A549 (cell line): Measurements from ENCODE around the gene ARL2. TPM values are rescaled to one million over a fixed set of nuclear protein-coding genes. Genes with fewer than 3 reads are reported as not detected.

ENCODE experiments used
- ATAC-seq, 2 experiments: fragments of 200-7000 bp in 1 of 2; fragments of >200 bp in 1 of 2; cut with Nextera tagmentation in 1 of 2; cut with Tn5 transposase in 1 of 2; 3 replicates each; pipeline versions ENCODE4 v1.8.0 to v1.9.1; 2018 to 2020; ENCODE audit warnings: mild to moderate bottlenecking in 1 of 2, moderate library complexity in 1 of 2
- CTCF ChIA-PET: fragments of 300-600 bp; sonication (Branson Sonifier 250); formaldehyde crosslinking; extraction: SDS; loops from one replicate; lab custom pipeline; 2021; ENCODE audit warnings: antibody characterized with exemption, inconsistent platforms; lab: Yijun Ruan, JAX
- POLR2A ChIA-PET: fragments of 350-600 bp; formaldehyde crosslinking; extraction: SDS; loops from one replicate; lab custom pipeline; 2021; ENCODE audit warnings: antibody characterized with exemption, inconsistent platforms; lab: Yijun Ruan, JAX
- DNase-seq, 2 experiments: peaks; one replicate each; pipeline versions ENCODE4 v3.0.0 to v3.0.0-alpha.2; 2011 to 2016; ENCODE audit warnings: low read depth in 1 of 2, low spot score in 1 of 2
- FAIRE-seq: peaks from 2 replicates; lab custom pipeline; 2011; peaks lifted over from hg19 to GRCh38; lab: Jason Lieb, UNC
- H3K27ac ChIP-seq, 2 experiments: fragments of >200 bp; sonication (Bioruptor Twin); formaldehyde crosslinking; 3 replicates each; pipeline ENCODE4 v1.5.1; 2016 to 2017
- H3K4me1 ChIP-seq: fragments of >200 bp; sonication (Bioruptor Twin); formaldehyde crosslinking; 3 replicates; pipeline ENCODE4 v1.6.1; 2016
- H3K4me2 ChIP-seq: fragments of >200 bp; sonication (Bioruptor Twin); formaldehyde crosslinking; 3 replicates; pipeline ENCODE4 v1.6.1; 2016
- H3K4me3 ChIP-seq: fragments of >200 bp; sonication (Bioruptor Twin); formaldehyde crosslinking; 3 replicates; pipeline ENCODE4 v1.5.1; 2016
- H3K9me3 ChIP-seq: fragments of >200 bp; sonication (Bioruptor Twin); formaldehyde crosslinking; 3 replicates; pipeline ENCODE4 v1.6.1; 2016
- CHD2 ChIP-seq: fragments of 150-350 bp; IDR thresholded peaks from 2 replicates; pipeline ENCODE4 v1.6.1; 2014; ENCODE audit warnings: low read length; ENCODE audit not compliant: partially characterized antibody
- NR3C1 ChIP-seq: fragments of >200 bp; sonication (Bioruptor Twin); formaldehyde crosslinking; IDR thresholded peaks from 3 replicates; pipeline ENCODE4 v1.6.1; 2017
- ZSCAN20 ChIP-seq: fragments of 250-450 bp; sonication (Bioruptor Pico); IDR thresholded peaks from 2 replicates; pipeline ENCODE4 v1.8.0; 2022; ENCODE audit warnings: mild to moderate bottlenecking, moderate library complexity
- WGBS: methylation state at CpG from one replicate; pipeline ENCODE4 v1.1.6; 2017; ENCODE audit errors: missing lambda C conversion rate; 5-methylcytosine and 5-hydroxymethylcytosine counted together
- polyA plus RNA-seq, 4 experiments: library from polyadenylated mRNA; depleted of rRNA in 3 of 4; stranded (reverse); fragments of >200 nt; fragmentation: RNase III in 1 of 4; extraction: RNeasy Plus Mini Kit Qiagen cat#74134 plus additional on column Dnase treatment in 1 of 4; gene quantifications; 2 replicates in 3 of 4; 3 replicates in 1 of 4; pipeline ENCODE4 v1.2.3, GENCODE V29; 2011 to 2017
- TF ChIP-seq, protein P1 (sequence below): IDR thresholded peaks from 2 replicates; pipeline ENCODE4 v1.6.1; 2012; ENCODE audit warnings: low read depth, borderline replicate concordance
- TF ChIP-seq, protein P2 (sequence below): fragments of >200 bp; sonication (Bioruptor Twin); formaldehyde crosslinking; IDR thresholded peaks from 3 replicates; pipeline ENCODE4 v1.5.1; 2016
- TF ChIP-seq, protein P3 (sequence below): IDR thresholded peaks from 2 replicates; pipeline ENCODE4 v1.6.1; 2012
- TF ChIP-seq, protein P4 (sequence below): fragments of 450-650 bp; IDR thresholded peaks from 2 replicates; pipeline ENCODE4 v1.6.1; 2014; ENCODE audit warnings: antibody characterized with exemption

Gene ARL2
- polyA plus RNA-seq, 2 of the 4 experiments (the other 2 are of a cell fraction) = 129 to 160 TPM

DNA sequence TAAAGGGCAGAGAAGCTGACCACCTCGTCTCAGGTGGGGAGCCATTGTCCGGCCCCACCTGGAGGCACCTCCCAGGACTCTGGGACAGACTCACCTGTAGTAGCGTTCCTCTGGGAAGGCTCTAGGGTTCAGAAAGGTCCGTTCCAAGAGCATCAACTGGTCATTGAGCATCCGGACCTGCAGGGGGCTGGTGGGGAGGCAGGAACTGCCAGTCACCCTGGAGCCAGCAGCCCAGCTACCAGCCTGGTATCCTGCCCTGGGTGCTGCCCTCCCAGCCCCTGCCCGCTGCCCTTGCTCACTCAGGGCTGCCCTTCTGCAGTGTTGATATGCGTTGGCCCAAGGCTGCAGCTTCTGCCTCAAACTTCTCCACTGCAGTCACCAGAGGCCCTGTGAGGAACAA lies 31.8 kb downstream of the ARL2 start (continued):
- TF ChIP-seq, protein P1, sequence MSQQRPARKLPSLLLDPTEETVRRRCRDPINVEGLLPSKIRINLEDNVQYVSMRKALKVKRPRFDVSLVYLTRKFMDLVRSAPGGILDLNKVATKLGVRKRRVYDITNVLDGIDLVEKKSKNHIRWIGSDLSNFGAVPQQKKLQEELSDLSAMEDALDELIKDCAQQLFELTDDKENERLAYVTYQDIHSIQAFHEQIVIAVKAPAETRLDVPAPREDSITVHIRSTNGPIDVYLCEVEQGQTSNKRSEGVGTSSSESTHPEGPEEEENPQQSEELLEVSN = no peak

DNA sequence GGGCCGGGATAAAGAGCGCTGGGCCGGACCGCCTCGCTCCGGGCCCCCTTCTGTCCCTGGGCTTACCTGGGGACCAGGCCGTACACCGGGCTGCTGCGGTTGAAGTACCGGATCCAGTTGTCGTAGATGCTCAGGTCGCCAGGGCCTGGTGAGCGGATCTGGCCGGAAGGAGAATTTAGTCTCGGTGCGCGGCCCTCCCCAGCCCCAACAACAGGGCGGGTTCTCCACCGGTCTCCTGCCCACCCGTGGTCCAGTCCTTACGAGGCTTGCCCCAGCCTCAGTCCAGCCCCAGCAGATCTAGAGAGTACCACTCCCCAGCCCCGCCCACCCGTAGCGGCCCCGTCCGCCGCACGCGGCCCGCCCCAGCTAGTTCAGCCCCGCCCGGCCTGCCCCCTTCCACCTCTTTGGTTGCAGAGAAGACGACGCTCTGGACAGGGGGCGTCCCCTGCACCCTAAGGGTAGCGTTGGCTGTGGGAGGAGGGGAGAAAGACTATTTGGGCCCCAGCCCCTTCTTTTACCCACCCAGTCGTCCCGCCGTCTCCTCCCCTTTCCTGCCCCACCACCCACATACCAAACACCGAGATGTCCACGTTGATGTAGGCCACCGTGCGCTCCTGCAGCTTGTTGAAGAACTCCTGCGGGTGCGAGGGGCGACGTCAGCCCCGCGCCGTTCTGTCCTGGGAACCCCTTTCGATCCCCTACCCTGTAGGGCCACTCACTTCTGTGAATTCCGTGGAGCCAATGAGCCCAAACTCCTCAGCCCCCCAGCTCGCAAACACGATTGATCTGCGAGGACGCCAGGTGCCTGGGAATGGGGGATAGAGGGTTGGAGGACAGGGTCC lies 33.8 kb downstream of the ARL2 start:
- DNase-seq (no peak), ATAC-seq (no peak), FAIRE-seq (no peak)
- Histone ChIP-seq H3K27ac (no peak overlapping the region), H3K4me1 (peaks cover 11% of the 10 kb centered on the region), H3K9me3 (no peaks in the 10 kb centered on the region), H3K4me2 (no peak overlapping the region), H3K4me3 (no peak overlapping the region)
- ChIA-PET CTCF (interaction anchor here (0.9 to 2.1 kb wide), 5 partner anchors 10 to 33 kb away, joined by 3 to 8 read pairs (median 3); partner anchors contain the start of genes ARL2 and NAALADL1), POLR2A (no interaction called here)
- TF ChIP-seq NR3C1 = no peak
- TF ChIP-seq, protein P2, sequence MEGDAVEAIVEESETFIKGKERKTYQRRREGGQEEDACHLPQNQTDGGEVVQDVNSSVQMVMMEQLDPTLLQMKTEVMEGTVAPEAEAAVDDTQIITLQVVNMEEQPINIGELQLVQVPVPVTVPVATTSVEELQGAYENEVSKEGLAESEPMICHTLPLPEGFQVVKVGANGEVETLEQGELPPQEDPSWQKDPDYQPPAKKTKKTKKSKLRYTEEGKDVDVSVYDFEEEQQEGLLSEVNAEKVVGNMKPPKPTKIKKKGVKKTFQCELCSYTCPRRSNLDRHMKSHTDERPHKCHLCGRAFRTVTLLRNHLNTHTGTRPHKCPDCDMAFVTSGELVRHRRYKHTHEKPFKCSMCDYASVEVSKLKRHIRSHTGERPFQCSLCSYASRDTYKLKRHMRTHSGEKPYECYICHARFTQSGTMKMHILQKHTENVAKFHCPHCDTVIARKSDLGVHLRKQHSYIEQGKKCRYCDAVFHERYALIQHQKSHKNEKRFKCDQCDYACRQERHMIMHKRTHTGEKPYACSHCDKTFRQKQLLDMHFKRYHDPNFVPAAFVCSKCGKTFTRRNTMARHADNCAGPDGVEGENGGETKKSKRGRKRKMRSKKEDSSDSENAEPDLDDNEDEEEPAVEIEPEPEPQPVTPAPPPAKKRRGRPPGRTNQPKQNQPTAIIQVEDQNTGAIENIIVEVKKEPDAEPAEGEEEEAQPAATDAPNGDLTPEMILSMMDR = no peak
- 93% methylated on average over 40 of the region's 56 CpGs for WGBS

DNA sequence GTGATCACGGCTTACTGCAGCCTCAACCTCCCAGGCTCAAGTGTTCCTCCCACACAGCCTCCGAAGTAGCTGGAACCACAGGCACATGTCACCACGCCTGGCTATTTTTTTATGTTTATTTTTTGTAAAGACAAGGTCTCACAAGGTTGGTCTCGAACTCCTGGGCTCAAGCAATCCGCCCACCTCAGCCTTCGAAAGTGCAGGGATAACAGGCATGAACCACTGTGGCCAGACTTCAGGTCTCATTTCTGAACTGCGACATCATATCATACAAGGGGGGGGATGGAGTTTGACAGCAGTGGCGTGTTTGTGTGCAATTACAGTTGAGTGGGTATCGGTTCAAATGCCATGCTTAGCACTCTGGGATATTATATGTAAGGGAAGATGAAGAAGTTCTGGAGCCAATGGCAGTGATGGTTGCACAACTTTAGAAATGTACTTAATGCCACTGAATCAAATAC lies 37.5 kb downstream of the ARL2 start:
- ChIA-PET CTCF (interaction anchor here (0.6 to 1.0 kb wide), 4 partner anchors 26 to 253 kb away, joined by 3 to 4 read pairs (median 3); partner anchors contain the start of gene ARL2), POLR2A (no interaction called here)
- H3K9me3 ChIP-seq = no peaks in the 10 kb centered on the region
- no peak for TF ChIP-seq CHD2
- TF ChIP-seq, protein P3, sequence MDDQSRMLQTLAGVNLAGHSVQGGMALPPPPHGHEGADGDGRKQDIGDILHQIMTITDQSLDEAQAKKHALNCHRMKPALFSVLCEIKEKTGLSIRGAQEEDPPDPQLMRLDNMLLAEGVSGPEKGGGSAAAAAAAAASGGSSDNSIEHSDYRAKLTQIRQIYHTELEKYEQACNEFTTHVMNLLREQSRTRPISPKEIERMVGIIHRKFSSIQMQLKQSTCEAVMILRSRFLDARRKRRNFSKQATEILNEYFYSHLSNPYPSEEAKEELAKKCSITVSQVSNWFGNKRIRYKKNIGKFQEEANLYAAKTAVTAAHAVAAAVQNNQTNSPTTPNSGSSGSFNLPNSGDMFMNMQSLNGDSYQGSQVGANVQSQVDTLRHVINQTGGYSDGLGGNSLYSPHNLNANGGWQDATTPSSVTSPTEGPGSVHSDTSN = no peak
- TF ChIP-seq, protein P4, sequence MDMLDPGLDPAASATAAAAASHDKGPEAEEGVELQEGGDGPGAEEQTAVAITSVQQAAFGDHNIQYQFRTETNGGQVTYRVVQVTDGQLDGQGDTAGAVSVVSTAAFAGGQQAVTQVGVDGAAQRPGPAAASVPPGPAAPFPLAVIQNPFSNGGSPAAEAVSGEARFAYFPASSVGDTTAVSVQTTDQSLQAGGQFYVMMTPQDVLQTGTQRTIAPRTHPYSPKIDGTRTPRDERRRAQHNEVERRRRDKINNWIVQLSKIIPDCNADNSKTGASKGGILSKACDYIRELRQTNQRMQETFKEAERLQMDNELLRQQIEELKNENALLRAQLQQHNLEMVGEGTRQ = no peak
- TF ChIP-seq NR3C1 = no peak
- TF ChIP-seq ZSCAN20 (CRISPR knock-in tag) = no peak
- TF ChIP-seq, protein P1 = no peak
- TF ChIP-seq, protein P2 = no peak
- DNase-seq = no peak
- H3K4me1 ChIP-seq = no peaks in the 10 kb centered on the region
- no peak for ATAC-seq
- no peak for FAIRE-seq
- H3K4me2 ChIP-seq = no peak overlapping the region
- no peak overlapping the region for H3K4me3 ChIP-seq
- WGBS = 83% methylated on average over 9 of the region's 9 CpGs
- no peak overlapping the region for H3K27ac ChIP-seq
